HS-27A (cell line): ENCODE data around the gene NEBL.
"Not testable (repeated sequence)": the region's sequence is repeated elsewhere in the genome, so short reads cannot be mapped to it uniquely, and the experiment has no call there.

Experiments used
- DNase-seq: peaks from one replicate; pipeline ENCODE4 v3.0.0-alpha.2; 2012; ENCODE audit warnings: low read depth, missing footprints

NEBL gene

GRCh38 chr10:20897146-20897825, at the start of gene NEBL:
Gene NEBL, minus strand, starts transcription at chr10:20897311. Its CDS starts 106 bp downstream, at chr10:20897205.
- DNase-seq: no peak

GRCh38 chr10:20945546-20946332, 48.6 kb upstream of the NEBL start:
- no peak for DNase-seq

- no peak for DNase-seq
Observed at GRCh38 chr10:20944789-20945502, 47.8 kb upstream of the NEBL start.

GRCh38 chr10:20939414-20939813, 42.3 kb upstream of the NEBL start:
- DNase-seq: not testable (repeated sequence)

- DNase-seq: no peak
Observed at GRCh38 chr10:20936396-20936795, 39.3 kb upstream of the NEBL start.

GRCh38 chr10:20935931-20936330, 38.8 kb upstream of the NEBL start:
- no peak for DNase-seq

- DNase-seq: no peak
Observed at GRCh38 chr10:20935301-20935700, 38.2 kb upstream of the NEBL start.

- DNase-seq: no peak
Observed at GRCh38 chr10:20933705-20934104, 36.6 kb upstream of the NEBL start.

- DNase-seq: no peak
Observed at GRCh38 chr10:20932606-20933126, 35.6 kb upstream of the NEBL start.

- DNase-seq: no peak
Observed at GRCh38 chr10:20931156-20931795, 34.2 kb upstream of the NEBL start.

GRCh38 chr10:20927456-20927855, 30.3 kb upstream of the NEBL start:
- DNase-seq: no peak

- no peak for DNase-seq
Observed at GRCh38 chr10:20922451-20922850, 25.3 kb upstream of the NEBL start.

GRCh38 chr10:20922033-20922432, 24.9 kb upstream of the NEBL start:
- DNase-seq: no peak

- DNase-seq: no peak
Observed at GRCh38 chr10:20920061-20920460, 22.9 kb upstream of the NEBL start.

GRCh38 chr10:20919481-20919880, 22.4 kb upstream of the NEBL start:
- no peak for DNase-seq

GRCh38 chr10:20916976-20917375, 19.9 kb upstream of the NEBL start:
- DNase-seq: no peak

GRCh38 chr10:20912969-20913368, 15.9 kb upstream of the NEBL start:
- DNase-seq: no peak

- no peak for DNase-seq
Observed at GRCh38 chr10:20911626-20912025, 14.5 kb upstream of the NEBL start.

- DNase-seq: no peak
Observed at GRCh38 chr10:20909801-20910200, 12.7 kb upstream of the NEBL start.

- no peak for DNase-seq
Observed at GRCh38 chr10:20908391-20908790, 11.3 kb upstream of the NEBL start.

GRCh38 chr10:20903635-20904390, 6.7 kb upstream of the NEBL start:
- no peak for DNase-seq
